Activated B cell treated with CpG ODN at 0.5 μM for 24 hours (primary cell): ENCODE results near the gene ITPKB. TPM values are rescaled to one million over a fixed set of nuclear protein-coding genes. Genes with fewer than 3 reads are reported as not detected.

Experiments
- ATAC-seq: fragments of 200-7000 bp; cut with Tn5 transposase; one replicate; pipeline ENCODE4 v1.10.0; 2021; ENCODE audit warnings: low read depth, mild to moderate bottlenecking, moderate library complexity
- CTCF ChIA-PET: fragments of 350-600 bp; sonication (Branson Sonifier 250); formaldehyde crosslinking; loops from one replicate; lab custom pipeline; 2021; ENCODE audit warnings: antibody characterized with exemption; lab: Charles Lee
- POLR2A ChIA-PET: fragments of 350-600 bp; sonication (Branson Sonifier 250); formaldehyde crosslinking; loops from one replicate; lab custom pipeline; 2021; ENCODE audit warnings: antibody characterized with exemption; lab: Charles Lee
- DNase-seq: peaks from one replicate; pipeline ENCODE4 v3.0.0; 2022
- H3K27ac Mint-ChIP-seq: one replicate; pipeline ENCODE4 v1.8.0; 2020; ENCODE audit warnings: mixed read lengths
- H3K27me3 Mint-ChIP-seq: one replicate; pipeline ENCODE4 v1.8.0; 2021; ENCODE audit warnings: mixed read lengths
- H3K36me3 Mint-ChIP-seq: one replicate; pipeline ENCODE4 v1.8.0; 2021; ENCODE audit warnings: low read depth, mixed read lengths
- H3K4me1 Mint-ChIP-seq: one replicate; pipeline ENCODE4 v1.8.0; 2021; ENCODE audit warnings: mixed read lengths
- H3K4me3 Mint-ChIP-seq: one replicate; pipeline ENCODE4 v1.8.0; 2020; ENCODE audit warnings: mild to moderate bottlenecking, mixed read lengths
- H3K9me3 Mint-ChIP-seq: one replicate; pipeline ENCODE4 v1.8.0; 2020; ENCODE audit warnings: mixed read lengths
- CTCF ChIP-seq: fragments of 200-600 bp; IDR thresholded peaks from one replicate; pipeline ENCODE4 v1.8.0; 2022; ENCODE audit warnings: antibody characterized with exemption, mild to moderate bottlenecking
- intact Hi-C: fragments of 100-400 bp; cut with micrococcal nuclease; formaldehyde crosslinking; loops from one replicate; pipeline ENCODE4 v1.15.1; 2024
- total RNA-seq: library from RNA; stranded (reverse); gene quantifications from 2 replicates; pipeline ENCODE4 v1.2.3, GENCODE V29; 2022

Gene ITPKB
- total RNA-seq, 1 donor from 2014 or later: 97.3 TPM

GRCh38 chr1:226687426-226687825, 51.7 kb downstream of the ITPKB start:
- ChIA-PET CTCF (interaction anchor here (0.7 to 3.7 kb wide), 26 partner anchors 10 to 279 kb away, joined by 3 to 36 read pairs (median 4); no protein-coding TSS in a partner anchor), POLR2A (interaction anchor here (0.6 to 21.1 kb wide), 17 partner anchors 8 to 141 kb away, joined by 3 to 451 read pairs (median 12); partner anchors contain the start of gene ITPKB)
- Mint-ChIP-seq H3K36me3 (peaks cover 69% of the 10 kb centered on the region), H3K9me3 (no peaks in the 10 kb centered on the region), H3K27ac (peak overlapping the region; percentile 91), H3K27me3 (no peaks in the 10 kb centered on the region), H3K4me1 (peaks cover 100% of the 10 kb centered on the region), H3K4me3 (peak overlapping the region; percentile 61)
- TF ChIP-seq CTCF: no peak
- ATAC-seq (peak; percentile 12), DNase-seq (no peak)
- intact Hi-C loops: loop anchor here (1.0 to 5.0 kb wide), 5 partner anchors 43 to 141 kb away; partner anchors contain the start of gene STUM

- DNase-seq: no peak
- intact Hi-C loops: loop anchor here (1.0 to 5.0 kb wide), 5 partner anchors 42 to 142 kb away; partner anchors contain the start of gene STUM
- H3K36me3 Mint-ChIP-seq: peaks cover 67% of the 10 kb centered on the region
- no peaks in the 10 kb centered on the region for H3K27me3 Mint-ChIP-seq
- peaks cover 100% of the 10 kb centered on the region for H3K4me1 Mint-ChIP-seq
- peak; percentile 22 for ATAC-seq
- CTCF ChIA-PET: interaction anchor here (0.7 to 3.7 kb wide), 22 partner anchors 11 to 279 kb away, joined by 3 to 36 read pairs (median 4); no protein-coding TSS in a partner anchor
- no peak for TF ChIP-seq CTCF
- H3K9me3 Mint-ChIP-seq: no peaks in the 10 kb centered on the region
- POLR2A ChIA-PET: interaction anchor here (0.6 to 21.1 kb wide), 17 partner anchors 7 to 59 kb away, joined by 3 to 451 read pairs (median 12); partner anchors contain the start of gene ITPKB
- H3K27ac Mint-ChIP-seq: peak overlapping the region; percentile 91
- H3K4me3 Mint-ChIP-seq: peak overlapping the region; percentile 61
These were observed 52.3 kb downstream of the ITPKB start for GRCh38 chr1:226686440-226687425.

- ATAC-seq (no peak), DNase-seq (no peak)
- Mint-ChIP-seq H3K9me3 (no peaks in the 10 kb centered on the region), H3K4me3 (no peak overlapping the region), H3K36me3 (peaks cover 60% of the 10 kb centered on the region), H3K4me1 (peaks cover 99% of the 10 kb centered on the region), H3K27me3 (no peaks in the 10 kb centered on the region), H3K27ac (peak overlapping the region; percentile 48)
- intact Hi-C loops: loop anchor here (5.0 kb wide), 1 partner anchor 138 kb away; the partner anchor contains the start of gene STUM
- CTCF ChIA-PET: interaction anchor here (1.2 kb wide), 1 partner anchor 8 kb away, joined by 5 read pairs; no protein-coding TSS in a partner anchor
- no peak for TF ChIP-seq CTCF
- POLR2A ChIA-PET: interaction anchor here (0.5 to 21.1 kb wide), 7 partner anchors 10 to 54 kb away, joined by 3 to 451 read pairs (median 25); partner anchors contain the start of gene ITPKB
These were observed 53.8 kb downstream of the ITPKB start for GRCh38 chr1:226685196-226685820.

- Mint-ChIP-seq H3K27me3 (no peaks in the 10 kb centered on the region), H3K27ac (peak overlapping the region; percentile 32), H3K4me3 (no peak overlapping the region), H3K36me3 (peaks cover 55% of the 10 kb centered on the region), H3K4me1 (peaks cover 99% of the 10 kb centered on the region), H3K9me3 (no peaks in the 10 kb centered on the region)
- TF ChIP-seq CTCF: no peak
- DNase-seq: no peak
- ChIA-PET CTCF (interaction anchor here (0.9 kb wide), 1 partner anchor 10 kb away, joined by 3 read pairs; no protein-coding TSS in a partner anchor), POLR2A (interaction anchor here (0.8 to 21.1 kb wide), 4 partner anchors 9 to 28 kb away, joined by 3 to 451 read pairs (median 112); no protein-coding TSS in a partner anchor)
- ATAC-seq: no peak
- intact Hi-C loops: no loop called here
These were observed 55.1 kb downstream of the ITPKB start for GRCh38 chr1:226684026-226684425.
